SK-N-SH (cell line): Measurements from ENCODE around the gene SMYD1. TPM values are rescaled to one million over a fixed set of nuclear protein-coding genes. Genes with fewer than 3 reads are reported as not detected.

Experiments used
- CTCF ChIA-PET: fragments of 300-600, 350-600 bp; formaldehyde crosslinking; extraction: SDS; loops from one replicate; lab custom pipeline; 2021; lab: Yijun Ruan, JAX
- POLR2A ChIA-PET: fragments of 350-600 bp; sonication (Branson Sonifier 250); formaldehyde crosslinking; extraction: SDS; loops from one replicate; lab custom pipeline; 2020; ENCODE audit warnings: antibody characterized with exemption, inconsistent platforms; lab: Yijun Ruan, JAX
- DNase-seq: peaks from one replicate; pipeline ENCODE4 v3.0.0; 2012
- H2AFZ ChIP-seq: fragments of 200-600 bp; sonication (generic); 2 replicates; pipeline ENCODE4 v1.8.1; 2016; ENCODE audit warnings: antibody characterized with exemption, mild to moderate bottlenecking, low read depth
- H3F3A ChIP-seq: fragments of 200-600 bp; sonication (generic); replicated peaks from 2 replicates; pipeline ENCODE3; 2016; ENCODE audit warnings: antibody characterized with exemption, mild to moderate bottlenecking; ENCODE audit not compliant: insufficient read depth
- H3K27ac ChIP-seq, 2 experiments: fragments of 200-500 bp in 1 of 2; fragments of 200-600 bp in 1 of 2; sonication (Bioruptor generic) in 1 of 2; sonication (generic), shearing (Covaris generic) in 1 of 2; 2 replicates each; pipeline versions ENCODE4 v1.5.1 to v1.6.1; 2014 to 2016; ENCODE audit warnings: low read depth in 2 of 2, inconsistent platforms in 1 of 2, low read length in 1 of 2, mild to moderate bottlenecking in 1 of 2, mixed read lengths in 1 of 2
- H3K27me3 ChIP-seq: fragments of 200-600 bp; sonication (generic), shearing (Covaris generic); 2 replicates; pipeline ENCODE4 v1.6.1; 2016; ENCODE audit warnings: mixed run types; ENCODE audit not compliant: insufficient read depth
- H3K36me3 ChIP-seq, 2 experiments: fragments of 200-500 bp in 1 of 2; fragments of 200-600 bp in 1 of 2; sonication (Bioruptor generic) in 1 of 2; sonication (generic) in 1 of 2; replicated peaks in 1 of 2; 2 replicates each; pipeline versions ENCODE3 to v1.5.1; 2014 to 2016; ENCODE audit warnings: low read length in 1 of 2, mild to moderate bottlenecking in 1 of 2; ENCODE audit not compliant: insufficient read depth in 2 of 2, control insufficient read depth in 1 of 2
- H3K4me1 ChIP-seq, 2 experiments: fragments of 200-500 bp in 1 of 2; fragments of 200-600 bp in 1 of 2; sonication (Bioruptor generic) in 1 of 2; sonication (generic), shearing (Covaris generic) in 1 of 2; 2 replicates each; pipeline versions ENCODE4 v1.5.1 to v1.6.1; 2014 to 2016; ENCODE audit warnings: low read depth in 1 of 2, low read length in 1 of 2, mixed run types in 1 of 2; ENCODE audit not compliant: insufficient read depth in 2 of 2, control insufficient read depth in 1 of 2
- H3K4me2 ChIP-seq: fragments of 200-600 bp; sonication (generic), shearing (Covaris generic); 2 replicates; pipeline ENCODE4 v1.6.1; 2017; ENCODE audit warnings: mixed run types
- H3K4me3 ChIP-seq, 2 experiments: fragments of 200-500 bp in 1 of 2; fragments of 200-600 bp in 1 of 2; sonication (Bioruptor generic) in 1 of 2; sonication (generic), shearing (Covaris generic) in 1 of 2; 2 replicates each; pipeline versions ENCODE4 v1.5.1 to v1.8.1; 2014 to 2016; ENCODE audit warnings: low read depth in 2 of 2, inconsistent platforms in 1 of 2, low read length in 1 of 2, mild to moderate bottlenecking in 1 of 2, mixed read lengths in 1 of 2, moderate library complexity in 1 of 2
- H3K79me2 ChIP-seq: fragments of 200-600 bp; sonication (generic); 2 replicates; pipeline ENCODE4 v1.8.1; 2017; ENCODE audit warnings: mild to moderate bottlenecking; ENCODE audit not compliant: insufficient read depth
- H3K9ac ChIP-seq: fragments of 200-600 bp; sonication (generic); 2 replicates; pipeline ENCODE4 v1.6.1; 2017; ENCODE audit warnings: mixed run types
- H3K9me2 ChIP-seq: fragments of 200-600 bp; sonication (generic); 2 replicates; pipeline ENCODE4 v1.6.1; 2017; ENCODE audit warnings: mixed run types
- H3K9me3 ChIP-seq: fragments of 200-600 bp; sonication (generic); 2 replicates; pipeline ENCODE4 v1.6.1; 2017; ENCODE audit warnings: mixed run types, mild to moderate bottlenecking, moderate library complexity
- H4K20me1 ChIP-seq: fragments of 200-600 bp; sonication (generic); 2 replicates; pipeline ENCODE4 v1.6.1; 2017; ENCODE audit warnings: mild to moderate bottlenecking, mixed run types; ENCODE audit not compliant: insufficient read depth
- ELF1 ChIP-seq: IDR thresholded peaks from 2 replicates; pipeline ENCODE4 v1.4.0; 2012
- EP300 ChIP-seq, 2 experiments: IDR thresholded peaks; 2 replicates each; pipeline versions ENCODE4 v1.4.0 to v1.6.1; 2012; ENCODE audit warnings: borderline replicate concordance in 1 of 2, low read depth in 1 of 2, low read length in 1 of 2
- FOSL2 ChIP-seq: IDR thresholded peaks from 2 replicates; pipeline ENCODE4 v1.4.0; 2012; ENCODE audit warnings: low read depth, mild to moderate bottlenecking, moderate library complexity, borderline replicate concordance
- FOXJ3 ChIP-seq: sonication (generic); formaldehyde crosslinking; IDR thresholded peaks from 2 replicates; pipeline ENCODE4 v1.5.1; 2020; ENCODE audit warnings: mild to moderate bottlenecking, missing genetic modification reagents
- FOXM1 ChIP-seq: IDR thresholded peaks from 2 replicates; pipeline ENCODE4 v1.4.0; 2012; ENCODE audit warnings: low read depth, mild to moderate bottlenecking
- GABPA ChIP-seq: IDR thresholded peaks from 2 replicates; pipeline ENCODE4 v1.4.0; 2012; ENCODE audit warnings: low read depth, mild to moderate bottlenecking
- MEF2A ChIP-seq: IDR thresholded peaks from 2 replicates; pipeline ENCODE4 v1.4.0; 2012; ENCODE audit warnings: low read depth, borderline replicate concordance
- NFIC ChIP-seq: IDR thresholded peaks from 2 replicates; pipeline ENCODE4 v1.4.0; 2012; ENCODE audit warnings: borderline replicate concordance
- NRF1 ChIP-seq: IDR thresholded peaks from 2 replicates; pipeline ENCODE4 v1.6.1; 2012; ENCODE audit warnings: low read depth, mild to moderate bottlenecking, low read length
- POLR2AphosphoS5 ChIP-seq: IDR thresholded peaks from 2 replicates; pipeline ENCODE4 v1.6.1; 2012; ENCODE audit warnings: low read depth, low read length
- RAD21 ChIP-seq: IDR thresholded peaks from 2 replicates; pipeline ENCODE4 v1.6.1; 2012; ENCODE audit warnings: mild to moderate bottlenecking, low read length
- RCOR1 ChIP-seq: fragments of 150-350 bp; IDR thresholded peaks from 2 replicates; pipeline ENCODE4 v1.6.1; 2017; ENCODE audit warnings: antibody characterized with exemption, low read length
- SIN3A ChIP-seq: IDR thresholded peaks from 2 replicates; pipeline ENCODE4 v1.6.1; 2012; ENCODE audit warnings: low read depth, mild to moderate bottlenecking, low read length, moderate library complexity, borderline replicate concordance
- USF1 ChIP-seq: IDR thresholded peaks from 2 replicates; pipeline ENCODE4 v1.4.0; 2012; ENCODE audit warnings: low read depth, borderline replicate concordance
- YY1 ChIP-seq: IDR thresholded peaks from 2 replicates; pipeline ENCODE4 v1.4.0; 2012; ENCODE audit warnings: low read depth, mild to moderate bottlenecking
- WGBS: methylation state at CpG from one replicate; pipeline ENCODE4 v1.1.6; 2017; ENCODE audit warnings: low lambda C conversion rate; 5-methylcytosine and 5-hydroxymethylcytosine counted together
- polyA plus RNA-seq, 3 experiments: library from polyadenylated mRNA; depleted of rRNA; stranded (reverse); fragments of >200 nt; gene quantifications; 2 replicates each; pipeline ENCODE4 v1.2.3, GENCODE V29; 2012
- TF ChIP-seq, protein P1 (sequence below): IDR thresholded peaks from 2 replicates; pipeline ENCODE4; 2012
- TF ChIP-seq, protein P2 (sequence below): IDR thresholded peaks from 2 replicates; pipeline ENCODE4 v1.6.1; 2012; ENCODE audit warnings: mild to moderate bottlenecking, low read depth, low read length, moderate library complexity
- TF ChIP-seq, protein P3 (sequence below): IDR thresholded peaks from 2 replicates; pipeline ENCODE4 v1.4.0; 2012; ENCODE audit warnings: low read depth

Gene SMYD1
- polyA plus RNA-seq, 1 of the 3 experiments (the other 2 are of a cell fraction) = not detected

GRCh38 chr2:88054782-88055370, 12.7 kb upstream of the SMYD1 start:
- DNase-seq = peak; percentile 56
- peaks cover 8% of the 10 kb centered on the region for H3F3A ChIP-seq
- POLR2A ChIA-PET = interaction anchor here (0.7 to 1.2 kb wide), 3 partner anchors 9 to 38 kb away, joined by 3 to 4 read pairs (median 4); no protein-coding TSS in a partner anchor
- peak overlapping the region; percentile 92 for H3K4me2 ChIP-seq
- peaks cover 18% of the 10 kb centered on the region; the same call in 1 of the 2 replicates for H4K20me1 ChIP-seq
- WGBS = 6% methylated on average over 25 of the region's 25 CpGs
- peaks cover 17 to 37% of the 10 kb centered on the region in 2 experiments for H3K36me3 ChIP-seq
- H2AFZ ChIP-seq = peak overlapping the region; percentile 42; the same call in 1 of the 2 replicates
- H3K9me2 ChIP-seq = no peaks in the 10 kb centered on the region
- H3K27ac ChIP-seq = peak overlapping the region; percentile 85 to 88
- H3K9ac ChIP-seq = peak overlapping the region; percentile 99
- H3K4me1 ChIP-seq = peaks cover 15% of the 10 kb centered on the region in 2 experiments
- TF ChIP-seq, protein P1, sequence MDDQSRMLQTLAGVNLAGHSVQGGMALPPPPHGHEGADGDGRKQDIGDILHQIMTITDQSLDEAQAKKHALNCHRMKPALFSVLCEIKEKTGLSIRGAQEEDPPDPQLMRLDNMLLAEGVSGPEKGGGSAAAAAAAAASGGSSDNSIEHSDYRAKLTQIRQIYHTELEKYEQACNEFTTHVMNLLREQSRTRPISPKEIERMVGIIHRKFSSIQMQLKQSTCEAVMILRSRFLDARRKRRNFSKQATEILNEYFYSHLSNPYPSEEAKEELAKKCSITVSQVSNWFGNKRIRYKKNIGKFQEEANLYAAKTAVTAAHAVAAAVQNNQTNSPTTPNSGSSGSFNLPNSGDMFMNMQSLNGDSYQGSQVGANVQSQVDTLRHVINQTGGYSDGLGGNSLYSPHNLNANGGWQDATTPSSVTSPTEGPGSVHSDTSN = no peak
- CTCF ChIA-PET = interaction anchor here (1.0 to 1.2 kb wide), 5 partner anchors 8 to 399 kb away, joined by 3 to 8 read pairs (median 3); no protein-coding TSS in a partner anchor
- peaks cover 56% of the 10 kb centered on the region for H3K79me2 ChIP-seq
- peak overlapping the region; percentile 69 to 85 for H3K4me3 ChIP-seq
- no peaks in the 10 kb centered on the region for H3K27me3 ChIP-seq
- no peaks in the 10 kb centered on the region for H3K9me3 ChIP-seq

DNA sequence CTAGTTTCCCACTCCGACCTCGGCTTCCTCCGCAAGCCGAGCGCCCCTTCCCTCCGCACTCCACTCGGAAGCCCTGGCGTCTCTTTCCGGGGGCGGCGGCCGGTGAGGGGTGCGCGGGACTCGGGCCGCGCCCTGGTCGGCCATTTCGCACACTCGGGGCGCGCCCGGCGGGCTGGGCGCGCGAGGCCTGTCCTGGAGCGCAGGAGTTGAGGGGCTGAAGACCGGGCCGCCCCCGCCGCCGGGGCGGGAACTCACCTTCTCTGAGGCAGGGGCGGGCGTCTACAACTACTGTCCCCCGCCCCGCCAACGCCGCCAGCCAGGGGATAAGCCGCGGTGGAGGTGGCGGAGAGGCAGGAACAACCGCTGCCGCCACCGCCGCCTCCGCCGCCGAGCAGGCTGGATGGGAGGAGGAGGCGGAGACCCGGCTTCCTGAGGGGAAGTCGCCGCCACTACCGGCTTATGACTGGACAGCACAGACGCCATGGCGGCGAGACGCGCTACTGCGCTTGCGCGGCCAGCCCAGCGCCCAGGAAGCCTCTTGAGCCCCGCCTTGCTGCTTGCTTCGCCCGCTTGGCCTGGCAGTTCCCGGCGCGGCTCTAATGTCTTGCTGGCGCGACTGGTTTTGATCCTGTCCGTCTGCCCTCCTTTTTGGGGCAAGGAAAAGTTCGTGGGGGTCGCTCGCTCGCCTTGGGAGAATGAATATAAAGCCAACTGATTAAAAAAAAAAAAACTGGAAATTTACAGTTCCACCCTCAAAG, 12.1 kb upstream of the SMYD1 start, which contains the start of gene KRCC1:
Gene KRCC1, minus strand, starts transcription at position 413 of the 758 bp plus-strand sequence. CDS start 27,220 bp downstream, outside the sequence.
- POLR2A ChIA-PET = interaction anchor here (1.2 kb wide), 1 partner anchor 9 kb away, joined by 4 read pairs; no protein-coding TSS in a partner anchor
- WGBS = under 1% methylated on average over 19 of the region's 77 CpGs
- H3F3A ChIP-seq = peaks cover 4% of the 10 kb centered on the region
- TF ChIP-seq MEF2A (no peak), POLR2AphosphoS5 (peak; percentile 91), FOSL2 (0 out of 2 replicates have a peak, but pooled peaks have one; percentile 5), FOXJ3 (CRISPR knock-in tag) (no peak), FOXM1 (no peak), EP300 (IDR thresholded peaks at IDR 0.05; ENCODE audit: borderline replicate concordance in 1 of 2, low read depth in 1 of 2, low read length in 1 of 2) (no peak), NFIC (no peak), GABPA (peak; percentile 77), RAD21 (no peak), SIN3A (no peak; the same call in 1 of the 2 replicates), USF1 (0 out of 2 replicates have a peak, but pooled peaks have one; percentile 22), YY1 (peak; percentile 80), ELF1 (peak; percentile 58), RCOR1 (peak; percentile 21; the same call in 1 of the 2 replicates), NRF1 (peak; percentile 79)
- TF ChIP-seq, protein P2, sequence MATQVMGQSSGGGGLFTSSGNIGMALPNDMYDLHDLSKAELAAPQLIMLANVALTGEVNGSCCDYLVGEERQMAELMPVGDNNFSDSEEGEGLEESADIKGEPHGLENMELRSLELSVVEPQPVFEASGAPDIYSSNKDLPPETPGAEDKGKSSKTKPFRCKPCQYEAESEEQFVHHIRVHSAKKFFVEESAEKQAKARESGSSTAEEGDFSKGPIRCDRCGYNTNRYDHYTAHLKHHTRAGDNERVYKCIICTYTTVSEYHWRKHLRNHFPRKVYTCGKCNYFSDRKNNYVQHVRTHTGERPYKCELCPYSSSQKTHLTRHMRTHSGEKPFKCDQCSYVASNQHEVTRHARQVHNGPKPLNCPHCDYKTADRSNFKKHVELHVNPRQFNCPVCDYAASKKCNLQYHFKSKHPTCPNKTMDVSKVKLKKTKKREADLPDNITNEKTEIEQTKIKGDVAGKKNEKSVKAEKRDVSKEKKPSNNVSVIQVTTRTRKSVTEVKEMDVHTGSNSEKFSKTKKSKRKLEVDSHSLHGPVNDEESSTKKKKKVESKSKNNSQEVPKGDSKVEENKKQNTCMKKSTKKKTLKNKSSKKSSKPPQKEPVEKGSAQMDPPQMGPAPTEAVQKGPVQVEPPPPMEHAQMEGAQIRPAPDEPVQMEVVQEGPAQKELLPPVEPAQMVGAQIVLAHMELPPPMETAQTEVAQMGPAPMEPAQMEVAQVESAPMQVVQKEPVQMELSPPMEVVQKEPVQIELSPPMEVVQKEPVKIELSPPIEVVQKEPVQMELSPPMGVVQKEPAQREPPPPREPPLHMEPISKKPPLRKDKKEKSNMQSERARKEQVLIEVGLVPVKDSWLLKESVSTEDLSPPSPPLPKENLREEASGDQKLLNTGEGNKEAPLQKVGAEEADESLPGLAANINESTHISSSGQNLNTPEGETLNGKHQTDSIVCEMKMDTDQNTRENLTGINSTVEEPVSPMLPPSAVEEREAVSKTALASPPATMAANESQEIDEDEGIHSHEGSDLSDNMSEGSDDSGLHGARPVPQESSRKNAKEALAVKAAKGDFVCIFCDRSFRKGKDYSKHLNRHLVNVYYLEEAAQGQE = no peak
- TF ChIP-seq, protein P1 = peak; percentile 60
- TF ChIP-seq, protein P3, sequence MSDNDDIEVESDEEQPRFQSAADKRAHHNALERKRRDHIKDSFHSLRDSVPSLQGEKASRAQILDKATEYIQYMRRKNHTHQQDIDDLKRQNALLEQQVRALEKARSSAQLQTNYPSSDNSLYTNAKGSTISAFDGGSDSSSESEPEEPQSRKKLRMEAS = peak; percentile 67

More for the DNA sequence above, 12.1 kb upstream of the SMYD1 start, which contains the start of gene KRCC1:
- peak within 1 kb of the TSS; percentile 92 for H3K4me2 ChIP-seq
- H3K4me1 ChIP-seq = peaks cover 15% of the 10 kb centered on the region in 2 experiments
- CTCF ChIA-PET = interaction anchor here (1.0 to 1.8 kb wide), 5 partner anchors 9 to 399 kb away, joined by 3 to 6 read pairs (median 3); no protein-coding TSS in a partner anchor
- H3K79me2 ChIP-seq = peaks cover 50% of the 10 kb centered on the region
- peak within 1 kb of the TSS; percentile 99 for H3K9ac ChIP-seq
- DNase-seq = peak; percentile 96
- no peaks in the 10 kb centered on the region for H3K27me3 ChIP-seq
- peak within 1 kb of the TSS; percentile 85 to 88 for H3K27ac ChIP-seq
- H3K36me3 ChIP-seq = peaks cover 17 to 30% of the 10 kb centered on the region in 2 experiments
- peaks cover 18% of the 10 kb centered on the region; the same call in 1 of the 2 replicates for H4K20me1 ChIP-seq
- peak within 1 kb of the TSS; percentile 95 for H2AFZ ChIP-seq
- H3K9me2 ChIP-seq = no peaks in the 10 kb centered on the region
- no peaks in the 10 kb centered on the region for H3K9me3 ChIP-seq
- H3K4me3 ChIP-seq = peak within 1 kb of the TSS; percentile 69 to 85
